ENCODE data around the gene SLC29A2.

GRCh38 chr11:66365166-66365565 is 6.4 kb downstream of the SLC29A2 start:
- TF ChIP-seq CTCF (IDR thresholded peaks at IDR 0.05): no peak
- no peak for TF ChIP-seq POLR2A (IDR thresholded peaks at IDR 0.05)
- no peak for TF ChIP-seq EP300 (IDR thresholded peaks at IDR 0.05)
